ENCODE measurements around the gene MGAT4A. TPM values are rescaled to one million over a fixed set of nuclear protein-coding genes. Genes with fewer than 3 reads are reported as not detected.

Gene MGAT4A
- total and polyA plus RNA-seq, 2 of the 13 experiments (the other 11 are each of a cell fraction or from before 2014, with no cell fraction given) = 47.2 to 90.9 TPM

DNA sequence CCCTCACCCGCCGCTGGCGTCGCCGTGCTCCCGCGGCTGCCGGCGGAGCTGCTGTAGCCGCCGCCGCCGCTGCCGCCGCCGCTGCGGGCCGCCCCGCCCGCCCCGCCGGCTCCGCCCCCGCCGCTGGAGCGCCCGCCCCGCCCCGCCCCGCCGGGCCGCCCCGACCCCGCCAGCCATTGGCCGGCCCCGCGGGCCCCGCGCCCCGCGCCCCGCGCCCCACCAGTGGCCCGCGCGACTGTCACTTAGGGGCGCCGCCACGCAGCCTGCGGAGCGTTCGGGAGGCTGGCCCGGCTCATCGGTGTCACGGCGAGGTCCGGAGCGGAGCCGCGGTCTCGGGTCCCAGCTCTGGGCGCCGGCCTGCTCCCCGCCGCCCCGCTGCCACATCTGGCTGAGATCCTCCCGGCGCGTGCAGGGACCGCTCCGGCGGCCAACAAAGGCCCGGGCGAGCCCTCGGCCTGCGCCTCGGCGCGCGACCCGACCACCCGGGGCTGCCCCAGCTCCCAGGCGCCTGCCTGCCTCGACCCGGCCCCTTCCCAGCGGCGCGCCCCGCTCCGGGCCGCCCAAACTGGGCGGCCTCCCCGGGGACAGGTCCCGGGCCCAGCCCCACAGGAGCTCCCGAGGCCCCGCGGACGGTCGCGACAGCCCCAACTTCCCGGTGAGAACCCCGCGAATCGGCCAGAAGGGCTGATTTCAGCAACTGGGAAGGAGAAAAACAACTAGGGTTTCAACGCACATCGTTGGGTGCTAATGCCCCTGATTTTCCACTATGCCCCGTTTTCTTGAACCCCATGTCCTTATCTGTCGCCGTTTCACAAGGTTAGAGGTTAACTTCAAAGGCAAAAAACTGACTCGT, at the start of gene MGAT4A (continued):
- TF ChIP-seq, protein P1, sequence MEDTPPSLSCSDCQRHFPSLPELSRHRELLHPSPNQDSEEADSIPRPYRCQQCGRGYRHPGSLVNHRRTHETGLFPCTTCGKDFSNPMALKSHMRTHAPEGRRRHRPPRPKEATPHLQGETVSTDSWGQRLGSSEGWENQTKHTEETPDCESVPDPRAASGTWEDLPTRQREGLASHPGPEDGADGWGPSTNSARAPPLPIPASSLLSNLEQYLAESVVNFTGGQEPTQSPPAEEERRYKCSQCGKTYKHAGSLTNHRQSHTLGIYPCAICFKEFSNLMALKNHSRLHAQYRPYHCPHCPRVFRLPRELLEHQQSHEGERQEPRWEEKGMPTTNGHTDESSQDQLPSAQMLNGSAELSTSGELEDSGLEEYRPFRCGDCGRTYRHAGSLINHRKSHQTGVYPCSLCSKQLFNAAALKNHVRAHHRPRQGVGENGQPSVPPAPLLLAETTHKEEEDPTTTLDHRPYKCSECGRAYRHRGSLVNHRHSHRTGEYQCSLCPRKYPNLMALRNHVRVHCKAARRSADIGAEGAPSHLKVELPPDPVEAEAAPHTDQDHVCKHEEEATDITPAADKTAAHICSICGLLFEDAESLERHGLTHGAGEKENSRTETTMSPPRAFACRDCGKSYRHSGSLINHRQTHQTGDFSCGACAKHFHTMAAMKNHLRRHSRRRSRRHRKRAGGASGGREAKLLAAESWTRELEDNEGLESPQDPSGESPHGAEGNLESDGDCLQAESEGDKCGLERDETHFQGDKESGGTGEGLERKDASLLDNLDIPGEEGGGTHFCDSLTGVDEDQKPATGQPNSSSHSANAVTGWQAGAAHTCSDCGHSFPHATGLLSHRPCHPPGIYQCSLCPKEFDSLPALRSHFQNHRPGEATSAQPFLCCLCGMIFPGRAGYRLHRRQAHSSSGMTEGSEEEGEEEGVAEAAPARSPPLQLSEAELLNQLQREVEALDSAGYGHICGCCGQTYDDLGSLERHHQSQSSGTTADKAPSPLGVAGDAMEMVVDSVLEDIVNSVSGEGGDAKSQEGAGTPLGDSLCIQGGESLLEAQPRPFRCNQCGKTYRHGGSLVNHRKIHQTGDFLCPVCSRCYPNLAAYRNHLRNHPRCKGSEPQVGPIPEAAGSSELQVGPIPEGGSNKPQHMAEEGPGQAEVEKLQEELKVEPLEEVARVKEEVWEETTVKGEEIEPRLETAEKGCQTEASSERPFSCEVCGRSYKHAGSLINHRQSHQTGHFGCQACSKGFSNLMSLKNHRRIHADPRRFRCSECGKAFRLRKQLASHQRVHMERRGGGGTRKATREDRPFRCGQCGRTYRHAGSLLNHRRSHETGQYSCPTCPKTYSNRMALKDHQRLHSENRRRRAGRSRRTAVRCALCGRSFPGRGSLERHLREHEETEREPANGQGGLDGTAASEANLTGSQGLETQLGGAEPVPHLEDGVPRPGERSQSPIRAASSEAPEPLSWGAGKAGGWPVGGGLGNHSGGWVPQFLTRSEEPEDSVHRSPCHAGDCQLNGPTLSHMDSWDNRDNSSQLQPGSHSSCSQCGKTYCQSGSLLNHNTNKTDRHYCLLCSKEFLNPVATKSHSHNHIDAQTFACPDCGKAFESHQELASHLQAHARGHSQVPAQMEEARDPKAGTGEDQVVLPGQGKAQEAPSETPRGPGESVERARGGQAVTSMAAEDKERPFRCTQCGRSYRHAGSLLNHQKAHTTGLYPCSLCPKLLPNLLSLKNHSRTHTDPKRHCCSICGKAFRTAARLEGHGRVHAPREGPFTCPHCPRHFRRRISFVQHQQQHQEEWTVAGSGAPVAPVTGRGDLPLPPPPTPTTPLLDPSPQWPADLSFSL (CRISPR knock-in tag; IDR thresholded peaks at IDR 0.05) = no peak
- TF ChIP-seq ZNF563 (CRISPR knock-in tag; IDR thresholded peaks at IDR 0.05) = peak; percentile 97
- TF ChIP-seq ZNF572 (CRISPR knock-in tag; IDR thresholded peaks at IDR 0.05) = no peak; the same call in 1 of the 2 replicates
- peak; percentile 74 for TF ChIP-seq NFYC (CRISPR knock-in tag; IDR thresholded peaks at IDR 0.05)
- TF ChIP-seq, protein P2, sequence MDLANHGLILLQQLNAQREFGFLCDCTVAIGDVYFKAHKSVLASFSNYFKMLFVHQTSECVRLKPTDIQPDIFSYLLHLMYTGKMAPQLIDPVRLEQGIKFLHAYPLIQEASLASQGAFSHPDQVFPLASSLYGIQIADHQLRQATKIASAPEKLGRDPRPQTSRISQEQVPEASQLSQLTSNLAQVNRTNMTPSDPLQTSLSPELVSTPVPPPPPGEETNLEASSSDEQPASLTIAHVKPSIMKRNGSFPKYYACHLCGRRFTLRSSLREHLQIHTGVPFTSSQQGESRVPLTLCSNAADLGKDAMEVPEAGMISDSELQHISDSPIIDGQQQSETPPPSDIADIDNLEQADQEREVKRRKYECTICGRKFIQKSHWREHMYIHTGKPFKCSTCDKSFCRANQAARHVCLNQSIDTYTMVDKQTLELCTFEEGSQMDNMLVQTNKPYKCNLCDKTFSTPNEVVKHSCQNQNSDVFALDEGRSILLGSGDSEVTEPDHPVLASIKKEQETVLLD (CRISPR knock-in tag; IDR thresholded peaks at IDR 0.05; ENCODE audit: low read depth) = peak; percentile 70
- no peak for TF ChIP-seq ZNF326 (CRISPR knock-in tag; IDR thresholded peaks at IDR 0.05; ENCODE audit: borderline replicate concordance)
- TF ChIP-seq, protein P3, sequence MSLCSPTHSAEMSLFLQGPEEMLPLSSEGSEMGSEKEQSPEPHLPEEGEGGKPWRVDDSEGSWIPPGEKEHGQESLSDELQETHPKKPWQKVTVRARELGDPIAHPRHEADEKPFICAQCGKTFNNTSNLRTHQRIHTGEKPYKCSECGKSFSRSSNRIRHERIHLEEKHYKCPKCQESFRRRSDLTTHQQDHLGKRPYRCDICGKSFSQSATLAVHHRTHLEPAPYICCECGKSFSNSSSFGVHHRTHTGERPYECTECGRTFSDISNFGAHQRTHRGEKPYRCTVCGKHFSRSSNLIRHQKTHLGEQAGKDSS (CRISPR knock-in tag; IDR thresholded peaks at IDR 0.05; ENCODE audit: borderline replicate concordance, low read depth) = peak; percentile 54; the same call in 1 of the 2 replicates
- TF ChIP-seq RAD21 (CRISPR knock-in tag; IDR thresholded peaks at IDR 0.05) = peak; percentile 69; the same call in 1 of the 2 replicates
- peak; percentile 66; the same call in 1 of the 2 replicates for TF ChIP-seq GLI4 (CRISPR knock-in tag; IDR thresholded peaks at IDR 0.05; ENCODE audit: borderline replicate concordance)
- TF ChIP-seq RBM39 (IDR thresholded peaks at IDR 0.05; ENCODE audit: low read depth, low read length, poor library complexity, severe bottlenecking) = peak; percentile 76
- peak; percentile 41; the same call in 1 of the 2 replicates for TF ChIP-seq MTA1 (CRISPR knock-in tag; IDR thresholded peaks at IDR 0.05; ENCODE audit: borderline replicate concordance)
- peak; percentile 80; the same call in 1 of the 2 replicates for TF ChIP-seq ZNF556 (CRISPR knock-in tag; IDR thresholded peaks at IDR 0.05; ENCODE audit: borderline replicate concordance)
- TF ChIP-seq, protein P4, sequence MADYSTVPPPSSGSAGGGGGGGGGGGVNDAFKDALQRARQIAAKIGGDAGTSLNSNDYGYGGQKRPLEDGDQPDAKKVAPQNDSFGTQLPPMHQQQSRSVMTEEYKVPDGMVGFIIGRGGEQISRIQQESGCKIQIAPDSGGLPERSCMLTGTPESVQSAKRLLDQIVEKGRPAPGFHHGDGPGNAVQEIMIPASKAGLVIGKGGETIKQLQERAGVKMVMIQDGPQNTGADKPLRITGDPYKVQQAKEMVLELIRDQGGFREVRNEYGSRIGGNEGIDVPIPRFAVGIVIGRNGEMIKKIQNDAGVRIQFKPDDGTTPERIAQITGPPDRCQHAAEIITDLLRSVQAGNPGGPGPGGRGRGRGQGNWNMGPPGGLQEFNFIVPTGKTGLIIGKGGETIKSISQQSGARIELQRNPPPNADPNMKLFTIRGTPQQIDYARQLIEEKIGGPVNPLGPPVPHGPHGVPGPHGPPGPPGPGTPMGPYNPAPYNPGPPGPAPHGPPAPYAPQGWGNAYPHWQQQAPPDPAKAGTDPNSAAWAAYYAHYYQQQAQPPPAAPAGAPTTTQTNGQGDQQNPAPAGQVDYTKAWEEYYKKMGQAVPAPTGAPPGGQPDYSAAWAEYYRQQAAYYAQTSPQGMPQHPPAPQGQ (CRISPR knock-in tag; IDR thresholded peaks at IDR 0.05; ENCODE audit: borderline replicate concordance) = peak; percentile 36; the same call in 1 of the 2 replicates
- TF ChIP-seq, protein P5, sequence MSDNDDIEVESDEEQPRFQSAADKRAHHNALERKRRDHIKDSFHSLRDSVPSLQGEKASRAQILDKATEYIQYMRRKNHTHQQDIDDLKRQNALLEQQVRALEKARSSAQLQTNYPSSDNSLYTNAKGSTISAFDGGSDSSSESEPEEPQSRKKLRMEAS (IDR thresholded peaks at IDR 0.05) = peak; percentile 87
- TF ChIP-seq MTERF4 (CRISPR knock-in tag; IDR thresholded peaks at IDR 0.05) = peak; percentile 7; the same call in 1 of the 2 replicates
